HepG2 (cell line): Measurements from ENCODE around the gene SLC35B2. TPM values are rescaled to one million over a fixed set of nuclear protein-coding genes. Genes with fewer than 3 reads are reported as not detected.

Experiments
- DBP ChIP-seq: sonication (generic); formaldehyde crosslinking; IDR thresholded peaks from 2 replicates; pipeline ENCODE4 v1.4.0; 2020; ENCODE audit warnings: missing genetic modification reagents; ENCODE audit errors: not compliant biosample characterization
- FOXP4 ChIP-seq: sonication (generic); formaldehyde crosslinking; IDR thresholded peaks from 2 replicates; pipeline ENCODE4 v1.4.0; 2020; ENCODE audit warnings: missing genetic modification reagents
- GTF2F1 ChIP-seq: fragments of 150-350 bp; IDR thresholded peaks from 2 replicates; pipeline ENCODE4 v1.6.1; 2014; ENCODE audit warnings: low read length
- HHEX ChIP-seq: IDR thresholded peaks from 2 replicates; pipeline ENCODE4 v1.6.1; 2016; ENCODE audit warnings: control low read depth
- HINFP ChIP-seq: sonication (generic); formaldehyde crosslinking; IDR thresholded peaks from 2 replicates; pipeline ENCODE4 v1.4.0; 2020; ENCODE audit warnings: low read depth, mild to moderate bottlenecking, missing genetic modification reagents
- HMGA1 ChIP-seq: sonication (generic); formaldehyde crosslinking; conservative IDR thresholded peaks from 2 replicates; pipeline ENCODE4 v1.4.0; 2020; ENCODE audit warnings: missing genetic modification reagents
- KDM4B ChIP-seq: sonication (generic); formaldehyde crosslinking; IDR thresholded peaks from 2 replicates; pipeline ENCODE4 v1.4.0; 2020; ENCODE audit warnings: missing genetic modification reagents
- KLF16 ChIP-seq, 2 experiments: sonication (generic) in 1 of 2; formaldehyde crosslinking in 1 of 2; IDR thresholded peaks; 2 replicates each; pipeline versions ENCODE4 v1.6.1 to v1.8.0; 2016 to 2023; ENCODE audit warnings: missing genetic modification reagents in 2 of 2, missing compliant biosample characterization in 1 of 2
- PAX8 ChIP-seq: sonication (generic); formaldehyde crosslinking; IDR thresholded peaks from 2 replicates; pipeline ENCODE4 v1.8.0; 2022; ENCODE audit warnings: mild to moderate bottlenecking, missing genetic modification reagents, borderline replicate concordance
- SIX1 ChIP-seq: sonication (generic); formaldehyde crosslinking; IDR thresholded peaks from 2 replicates; pipeline ENCODE4 v1.4.0; 2020; ENCODE audit warnings: missing genetic modification reagents, borderline replicate concordance
- SMAD3 ChIP-seq: sonication (generic); formaldehyde crosslinking; IDR thresholded peaks from 2 replicates; pipeline ENCODE4 v1.4.0; 2020; ENCODE audit warnings: missing genetic modification reagents
- SMC3 ChIP-seq: IDR thresholded peaks from 2 replicates; pipeline ENCODE4 v1.6.1; 2011; ENCODE audit warnings: low read length, improper control_type of control experiment
- ZBED4 ChIP-seq: sonication (generic); formaldehyde crosslinking; IDR thresholded peaks from 2 replicates; pipeline ENCODE4 v1.4.0; 2020; ENCODE audit warnings: missing genetic modification reagents, borderline replicate concordance
- ZBTB43 ChIP-seq: sonication (generic); formaldehyde crosslinking; conservative IDR thresholded peaks from 2 replicates; pipeline ENCODE4 v1.4.0; 2020; ENCODE audit warnings: missing genetic modification reagents
- ZNF136 ChIP-seq: sonication (generic); formaldehyde crosslinking; IDR thresholded peaks from 2 replicates; pipeline ENCODE4 v1.8.1; 2022; ENCODE audit warnings: low read depth, mild to moderate bottlenecking, moderate library complexity, missing genetic modification reagents
- ZNF350 ChIP-seq: sonication (generic); formaldehyde crosslinking; IDR thresholded peaks from 2 replicates; pipeline ENCODE4 v1.4.0; 2020; ENCODE audit warnings: mild to moderate bottlenecking, low read depth, missing genetic modification reagents, borderline replicate concordance
- ZNF510 ChIP-seq: sonication (generic); formaldehyde crosslinking; IDR thresholded peaks from 2 replicates; pipeline ENCODE4 v1.4.0; 2020; ENCODE audit warnings: low read depth, mild to moderate bottlenecking, missing genetic modification reagents
- ZNF564 ChIP-seq: sonication (generic); formaldehyde crosslinking; IDR thresholded peaks from 2 replicates; pipeline ENCODE4 v1.8.1; 2023; ENCODE audit warnings: mild to moderate bottlenecking, missing genetic modification reagents
- ZNF616 ChIP-seq: sonication (generic); formaldehyde crosslinking; IDR thresholded peaks from 2 replicates; pipeline ENCODE4 v1.5.0; 2020; ENCODE audit warnings: low read depth, mild to moderate bottlenecking, missing genetic modification reagents
- ZNF660 ChIP-seq: sonication (generic); formaldehyde crosslinking; IDR thresholded peaks from 2 replicates; pipeline ENCODE4 v1.5.1; 2020; ENCODE audit warnings: mild to moderate bottlenecking, low read depth, missing genetic modification reagents, borderline replicate concordance
- polyA plus RNA-seq, 8 experiments: library from polyadenylated mRNA; depleted of rRNA in 3 of 8; stranded (reverse) in 7 of 8; unstranded in 1 of 8; fragments of >200 nt; fragmentation: Illumina TruSeq in 4 of 8; extraction: Trizol in 4 of 8; gene quantifications; 2 replicates each; pipeline versions ENCODE4 v1.2.1 to v1.2.3, GENCODE V29; 2011 to 2016; ENCODE audit warnings: low read depth in 4 of 8, missing spikeins in 1 of 8, mixed read lengths in 1 of 8; ENCODE audit not compliant: insufficient read depth in 1 of 8
- total RNA-seq, 5 experiments: library from RNA; depleted of rRNA; stranded (reverse); fragments of >200 nt; fragmentation: Illumina TruSeq; extraction: Trizol; gene quantifications; 2 replicates each; pipeline ENCODE4 v1.2.3, GENCODE V29; 2016; ENCODE audit warnings: low read depth in 1 of 5

The SLC35B2 gene
- total and polyA plus RNA-seq, 2 of the 13 experiments (the other 11 are each of a cell fraction or from before 2014, with no cell fraction given): 61.1 to 148 TPM

GRCh38 chr6:44304282-44305199, 47.2 kb upstream of the SLC35B2 start (continued):
- TF ChIP-seq HINFP (CRISPR knock-in tag) (no peak), ZNF510 (CRISPR knock-in tag) (no peak), ZNF136 (no peak), FOXP4 (CRISPR knock-in tag) (no peak), DBP (CRISPR knock-in tag) (no peak), PAX8 (CRISPR knock-in tag) (no peak), ZNF564 (CRISPR knock-in tag) (no peak), ZNF660 (no peak), ZNF350 (CRISPR knock-in tag) (no peak), ZBED4 (no peak), HMGA1 (CRISPR knock-in tag) (no peak), KDM4B (CRISPR knock-in tag) (no peak), SMC3 (peak; percentile 60), KLF16 (CRISPR knock-in tag; IDR thresholded peaks at IDR 0.05) (no peak), ZNF616 (no peak), ZBTB43 (CRISPR knock-in tag) (no peak), GTF2F1 (no peak), HHEX (CRISPR knock-in tag) (no peak), SIX1 (CRISPR knock-in tag) (no peak), SMAD3 (no peak)
